HS-5 (cell line): ENCODE results near the gene TRAIP.
A peak's percentile ranks its signal among the peaks of the same experiment; 100 is the strongest.
"Not testable (repeated sequence)": the region's sequence is repeated elsewhere in the genome, so short reads cannot be mapped to it uniquely, and the experiment has no call there.

Experiments
- DNase-seq: peaks from one replicate; pipeline ENCODE4 v3.0.0-alpha.2; 2012; ENCODE audit warnings: low read depth

Gene TRAIP

GRCh38 chr3:49872801-49873281 is 16.5 kb upstream of the TRAIP start:
- no peak for DNase-seq

GRCh38 chr3:49871531-49872153 is 15.3 kb upstream of the TRAIP start:
- DNase-seq, result no peak

DNA sequence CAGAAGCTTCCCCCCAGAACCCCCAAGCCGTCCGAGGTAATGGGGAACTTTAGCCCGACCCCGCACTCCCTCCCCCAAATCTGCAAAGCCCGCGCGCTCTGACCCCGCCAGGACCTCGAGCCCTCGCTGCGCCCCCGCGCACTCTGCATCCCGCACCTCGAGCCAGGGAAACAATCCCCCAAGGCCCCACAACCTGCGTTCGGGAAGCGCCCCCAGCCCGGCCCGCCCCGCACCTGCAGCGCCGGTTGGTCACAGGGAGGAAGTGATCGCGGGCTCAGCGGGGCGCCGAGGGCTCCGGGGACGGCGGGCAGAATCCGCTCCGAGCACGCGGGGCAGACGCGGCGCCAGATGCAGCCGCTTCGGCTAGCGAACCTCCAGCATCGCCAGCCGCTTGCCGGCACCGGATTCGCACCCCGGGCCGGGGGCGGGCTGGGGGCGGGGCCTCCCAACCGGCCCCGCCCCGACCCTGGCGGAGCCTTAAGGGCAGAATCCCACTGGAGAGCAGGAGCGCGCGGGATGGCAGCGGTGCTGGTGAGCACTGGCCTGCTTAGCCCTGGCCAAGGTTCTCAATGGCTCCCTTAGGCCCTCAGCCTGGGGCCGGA is 13.3 kb upstream of the TRAIP start, which contains the start of gene CAMKV:
Gene CAMKV (minus strand): TSS at position 382 of the 602 bp plus-strand sequence. CDS start 7,518 bp downstream, outside the sequence.
- DNase-seq, result no peak

- no peak for DNase-seq
These were observed 12.6 kb upstream of the TRAIP start for GRCh38 chr3:49868862-49869466.

DNA sequence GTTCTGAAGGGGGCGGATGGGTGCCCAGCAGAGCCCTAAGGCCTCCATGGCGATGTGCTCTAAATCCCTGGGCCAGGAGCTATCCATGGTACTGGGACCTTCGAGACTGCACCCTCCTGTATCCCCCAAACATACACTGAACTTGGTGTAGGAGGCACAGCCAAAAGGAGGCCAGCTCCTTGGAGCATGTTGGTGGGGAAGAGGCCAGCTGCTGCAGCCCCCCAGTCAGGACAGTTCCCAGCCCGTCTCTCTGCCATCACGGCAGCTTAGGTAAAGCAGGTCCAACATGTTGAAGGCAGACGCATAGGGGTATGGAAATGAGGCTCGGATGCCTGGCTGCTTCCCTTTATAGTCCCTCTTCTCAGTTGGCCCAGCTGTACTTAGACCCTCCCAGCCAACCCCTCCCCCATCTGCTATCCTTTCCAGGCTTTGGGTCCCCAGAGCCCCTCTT is 11.5 kb upstream of the TRAIP start:
- no peak for DNase-seq

- DNase-seq, result no peak
These were observed 11.0 kb upstream of the TRAIP start for GRCh38 chr3:49867400-49867799.

DNA sequence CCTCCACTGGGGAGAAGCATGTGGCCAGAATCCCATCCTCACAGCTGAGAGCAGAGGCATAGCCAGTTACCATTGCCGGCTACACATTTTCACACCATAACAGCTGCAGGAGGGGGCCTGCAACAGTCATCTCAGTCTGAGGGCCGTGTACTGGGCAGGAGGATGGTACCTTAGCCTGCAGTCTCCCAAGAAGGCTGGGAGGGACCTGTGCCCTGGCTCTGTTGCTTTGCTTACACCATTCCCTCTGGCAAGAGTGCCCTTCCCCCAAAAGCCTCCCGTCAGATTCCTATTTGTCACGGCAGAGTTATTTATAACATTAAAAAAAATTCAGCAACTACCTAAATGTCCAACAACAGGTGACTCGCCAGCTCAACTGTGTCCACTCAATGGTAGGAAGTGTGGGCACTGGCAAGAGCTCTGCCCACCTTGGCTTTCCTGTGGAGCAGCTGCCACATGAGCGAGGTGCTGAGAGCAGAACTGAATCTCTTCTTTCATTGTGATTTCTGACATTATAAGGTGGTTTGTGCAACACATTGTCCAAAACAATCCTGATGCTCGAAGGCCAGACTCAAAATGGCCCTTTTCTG is 8.9 kb upstream of the TRAIP start:
- no peak for DNase-seq

- no peak for DNase-seq
These were observed 8.1 kb upstream of the TRAIP start for GRCh38 chr3:49864505-49864904.

DNA sequence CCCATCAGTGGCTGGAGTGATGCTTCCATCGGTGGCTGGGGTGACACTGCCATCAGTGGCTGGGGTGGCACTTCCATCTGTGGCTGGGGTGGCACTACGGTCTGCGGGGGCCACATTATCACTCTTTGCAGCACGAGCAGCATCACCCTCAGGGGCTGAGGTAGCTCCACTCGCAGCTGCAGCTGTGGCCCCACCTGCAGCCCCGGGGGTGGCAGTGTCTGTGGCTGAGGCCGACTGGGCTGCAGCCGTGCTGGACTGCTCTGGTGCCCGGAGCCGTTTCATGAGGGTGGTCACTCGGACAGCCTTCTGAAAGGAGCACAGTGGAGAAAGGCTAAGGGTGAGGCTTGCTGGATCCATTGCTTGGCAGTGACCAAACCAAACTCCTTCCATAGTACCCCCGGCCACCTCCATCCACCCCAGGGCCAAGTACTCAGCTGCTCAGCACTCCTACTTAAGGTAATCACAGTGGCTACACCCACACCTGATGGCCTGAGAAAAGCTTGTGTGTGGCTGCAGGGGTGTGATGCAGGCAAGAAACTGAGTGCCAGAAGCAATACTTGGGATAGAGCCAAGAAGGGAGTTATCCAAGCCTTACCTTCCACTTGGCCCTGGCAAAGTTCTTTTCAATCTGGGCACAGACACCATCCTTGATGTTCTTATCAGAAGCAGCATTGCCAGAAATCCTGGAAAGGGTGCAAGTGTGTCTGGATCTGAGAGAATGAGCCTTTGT is 3.4 kb upstream of the TRAIP start:
- no peak for DNase-seq

DNA sequence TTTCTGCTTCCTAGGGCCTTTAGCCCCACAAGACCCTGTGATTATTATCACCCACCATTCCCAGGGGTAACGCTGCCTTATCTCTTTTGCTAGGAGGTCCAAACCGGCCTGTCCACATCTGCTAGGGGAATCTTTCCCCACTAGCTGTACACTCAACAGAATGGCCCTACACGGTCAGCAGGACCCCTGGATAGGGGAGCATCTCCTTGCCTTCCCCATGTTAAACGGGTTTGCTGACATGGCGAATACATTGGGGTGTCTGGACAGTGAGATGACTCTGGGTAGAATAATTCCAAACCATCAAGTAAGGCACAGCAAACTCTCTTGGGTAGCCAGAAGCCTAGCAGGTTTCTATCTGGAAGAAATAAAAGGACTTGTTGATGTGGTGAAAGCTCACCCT is 702 bp downstream of the TRAIP start:
- no peak for DNase-seq

DNA sequence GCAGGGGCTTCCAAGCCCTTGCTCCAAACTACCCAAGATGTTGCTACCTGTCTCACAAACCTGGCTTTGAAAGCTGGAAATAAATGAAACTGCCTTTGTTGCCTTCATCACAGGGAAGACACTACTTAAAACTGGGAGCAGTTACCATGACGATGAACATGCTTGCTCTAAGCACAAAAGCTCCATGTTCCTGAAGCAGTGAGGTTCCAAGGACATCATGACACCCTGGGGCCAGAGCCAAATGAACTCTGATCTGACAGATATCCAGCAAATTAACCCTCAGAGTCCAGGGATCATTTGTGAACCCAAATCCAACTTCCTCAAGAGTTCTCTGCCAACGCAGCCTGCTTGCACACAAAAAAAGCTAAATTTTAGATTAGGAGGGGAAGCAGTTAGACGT is 10.7 kb downstream of the TRAIP start:
- no peak for DNase-seq

DNA sequence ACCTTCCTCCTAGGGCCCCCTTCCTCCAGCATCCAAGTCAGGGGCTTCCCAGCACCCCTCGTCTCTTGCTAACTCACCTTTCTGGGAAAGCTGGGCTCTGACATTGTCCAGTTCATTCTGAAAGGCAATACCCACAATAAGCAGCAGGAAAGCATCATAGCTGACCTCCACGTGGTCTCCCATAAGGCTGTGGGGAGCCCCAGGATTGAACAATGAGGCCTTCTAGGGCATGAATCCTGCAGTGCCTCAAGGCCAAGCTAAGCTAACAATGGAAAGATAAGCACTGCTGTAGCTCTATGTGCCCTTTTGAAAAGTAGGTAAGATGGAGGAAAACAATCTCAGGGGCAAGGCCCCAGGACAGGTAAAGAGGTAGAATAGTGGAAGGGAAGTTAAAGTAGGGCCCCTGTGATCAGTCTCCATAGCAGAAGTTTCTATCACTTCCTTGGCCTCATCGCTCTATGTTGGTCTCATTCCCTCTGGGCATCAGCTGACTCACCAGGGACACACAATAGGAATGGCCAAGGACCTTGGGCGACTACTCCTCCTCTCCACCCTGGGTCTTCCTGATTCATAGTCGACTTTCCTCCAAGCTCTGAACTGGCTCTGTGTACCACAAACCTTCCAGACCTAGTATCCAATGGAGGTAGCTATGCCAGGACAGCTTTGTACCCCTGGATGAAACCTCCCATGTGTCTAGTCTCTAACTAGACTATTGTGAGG is 11.7 kb downstream of the TRAIP start:
- no peak for DNase-seq

GRCh38 chr3:49842843-49843517 is 13.4 kb downstream of the TRAIP start:
- no peak for DNase-seq

DNA sequence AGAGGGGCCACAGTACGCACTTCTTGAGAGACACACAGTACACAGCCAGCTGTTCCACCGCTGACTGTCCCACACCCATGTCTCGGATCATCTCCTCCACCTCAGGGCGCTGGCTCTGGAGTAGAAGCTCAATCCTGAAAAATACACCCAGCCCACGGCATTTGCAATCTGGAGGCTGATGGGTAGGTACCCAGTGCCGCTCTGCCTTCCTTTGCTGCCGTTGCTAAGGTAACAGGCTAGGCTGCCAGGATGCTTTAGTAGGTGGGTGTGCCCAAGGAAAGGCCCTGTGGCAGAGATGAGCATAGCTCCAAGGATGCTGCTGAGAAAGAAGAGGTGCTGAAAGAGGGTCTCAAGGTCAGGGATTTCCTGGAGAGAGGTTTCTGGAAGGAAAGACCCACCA is 14.6 kb downstream of the TRAIP start:
- DNase-seq, result no peak

GRCh38 chr3:49841126-49841696 is 15.2 kb downstream of the TRAIP start:
- no peak for DNase-seq

GRCh38 chr3:49840388-49840787 is 16.0 kb downstream of the TRAIP start:
- no peak for DNase-seq

DNA sequence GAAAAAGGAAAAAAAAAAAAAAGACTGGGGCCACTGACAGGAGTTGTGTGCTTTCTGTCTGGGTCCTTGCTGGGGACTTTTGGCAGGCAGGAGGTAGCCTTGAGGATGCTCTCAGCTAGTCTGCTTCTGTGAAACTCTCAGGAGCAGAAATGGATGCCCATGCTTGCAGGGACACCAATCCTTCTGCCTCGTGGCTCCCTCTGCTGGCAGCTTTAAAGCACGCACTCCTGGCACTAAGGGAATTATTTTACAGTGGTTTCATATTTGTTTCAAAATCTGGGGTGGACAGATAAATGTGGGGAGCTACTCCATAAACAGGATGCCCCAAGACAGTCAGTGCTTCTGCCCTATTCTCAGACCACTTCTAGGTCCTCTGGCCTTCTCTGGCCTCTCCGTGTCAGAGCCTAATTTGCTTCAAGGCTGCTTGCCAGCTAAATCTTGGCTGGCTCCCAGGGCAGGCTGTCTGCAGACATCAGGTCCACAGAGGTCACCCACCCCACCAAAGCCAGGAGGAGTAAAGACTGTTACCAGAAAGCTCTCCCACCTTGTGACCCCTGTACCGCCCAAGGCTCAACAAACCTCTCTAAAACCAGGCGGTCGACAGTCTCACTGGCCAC is 17.1 kb downstream of the TRAIP start:
- peak; percentile 28 for DNase-seq

- no peak for DNase-seq
These were observed 25.0 kb downstream of the TRAIP start for GRCh38 chr3:49831341-49831740.

DNA sequence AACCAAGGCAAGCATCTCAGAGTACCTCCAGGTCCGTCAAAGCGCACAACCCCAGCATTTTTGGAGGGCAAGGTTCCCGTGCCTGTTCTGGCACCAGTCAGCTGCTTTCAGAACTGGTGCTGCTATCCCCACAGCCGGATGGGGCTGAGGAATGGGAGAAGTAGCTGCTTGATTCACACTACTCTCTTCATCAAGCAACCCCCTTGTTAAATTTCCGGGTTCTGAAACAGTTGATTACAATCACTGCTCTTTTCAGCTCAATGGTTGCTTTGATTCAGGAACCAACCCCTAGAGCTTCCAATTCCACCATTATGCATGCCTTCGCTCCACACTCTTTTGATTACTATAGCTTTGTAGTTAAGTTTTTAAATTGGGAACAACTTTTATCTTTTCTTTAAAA is 30.3 kb downstream of the TRAIP start:
- no peak for DNase-seq

DNA sequence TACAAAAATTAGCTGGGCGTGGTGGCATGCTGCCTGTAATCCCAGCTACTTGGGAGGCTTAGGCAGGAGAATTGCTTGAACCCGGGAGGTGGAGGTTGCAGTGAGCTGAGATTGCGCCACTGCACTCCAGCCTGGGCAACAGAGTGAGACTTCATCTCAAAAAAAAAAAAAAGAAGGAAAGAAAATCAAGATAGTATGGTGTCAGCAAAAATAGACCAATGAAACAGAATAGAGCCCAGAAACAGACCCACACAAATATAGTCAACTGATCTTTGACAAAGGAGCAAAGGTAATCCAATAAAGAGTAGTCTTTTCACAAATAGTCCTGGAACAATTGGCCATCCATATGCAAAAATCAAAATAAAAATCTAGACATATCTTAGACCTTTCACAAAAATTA is 33.2 kb downstream of the TRAIP start:
- not testable (repeated sequence) for DNase-seq
